Measurements from ENCODE around the gene SZT2.

The SZT2 gene

GRCh38 chr1:43354471-43354870 is 35.2 kb upstream of the SZT2 start:
- H3K27ac ChIP-seq, result no peak overlapping the region
- no peak for TF ChIP-seq CTCF (conservative IDR thresholded peaks at IDR 0.05)

GRCh38 chr1:43354936-43355335 is 34.8 kb upstream of the SZT2 start:
- TF ChIP-seq CTCF (conservative IDR thresholded peaks at IDR 0.05), result no peak

GRCh38 chr1:43357251-43357650 is 32.4 kb upstream of the SZT2 start:
- peak overlapping the region; percentile 87 for H3K27ac ChIP-seq
- no peak for TF ChIP-seq CTCF (conservative IDR thresholded peaks at IDR 0.05)

More at GRCh38 chr1:43354936-43355335, 34.8 kb upstream of the SZT2 start:
- H3K27ac ChIP-seq, result no peak overlapping the region

GRCh38 chr1:43358121-43358745 is 31.5 kb upstream of the SZT2 start:
- TF ChIP-seq CTCF (conservative IDR thresholded peaks at IDR 0.05), result peak; percentile 62

GRCh38 chr1:43358746-43359693 is 30.7 kb upstream of the SZT2 start, which contains the start of gene CDC20:
Gene CDC20, plus strand, starts transcription at chr1:43358981. Its CDS starts 235 bp downstream, at chr1:43359216.
- peak within 1 kb of the TSS; percentile 87 for H3K27ac ChIP-seq
- no peak for TF ChIP-seq CTCF (conservative IDR thresholded peaks at IDR 0.05)

More at GRCh38 chr1:43358121-43358745, 31.5 kb upstream of the SZT2 start:
- H3K27ac ChIP-seq, result peak overlapping the region; percentile 87

GRCh38 chr1:43359696-43360095 is 30.0 kb upstream of the SZT2 start:
- TF ChIP-seq CTCF (conservative IDR thresholded peaks at IDR 0.05), result no peak
- H3K27ac ChIP-seq, result peak overlapping the region; percentile 87; the same call in 1 of the 2 replicates

- no peak for TF ChIP-seq CTCF (conservative IDR thresholded peaks at IDR 0.05)
- peak overlapping the region; percentile 87; the same call in 1 of the 2 replicates for H3K27ac ChIP-seq
Measured at GRCh38 chr1:43360616-43361015, 29.1 kb upstream of the SZT2 start.

Data from VCaP (cell line).